Cardiac muscle cell (in vitro differentiated cells and primary cell): ENCODE results near the gene MAP1LC3B. TPM values are rescaled to one million over a fixed set of nuclear protein-coding genes. Genes with fewer than 3 reads are reported as not detected.
"Not testable (repeated sequence)": the region's sequence is repeated elsewhere in the genome, so short reads cannot be mapped to it uniquely, and the experiment has no call there.

Experiments used
- DNase-seq, 2 donors: peaks; one replicate each; pipeline versions ENCODE4 v3.0.0 to v3.0.0-alpha.2; 2010 to 2017; ENCODE audit warnings: low read depth in 1 of 2, low spot score in 1 of 2
- H3K27ac ChIP-seq: fragments of 200-600 bp; sonication (generic); 2 replicates; pipeline ENCODE4 v1.5.1; 2016
- H3K27me3 ChIP-seq: fragments of 200-600 bp; sonication (generic); 2 replicates; pipeline ENCODE4 v1.6.0; 2016; ENCODE audit warnings: control low read depth
- H3K36me3 ChIP-seq: fragments of 200-600 bp; sonication (generic); 2 replicates; pipeline ENCODE4 v1.5.1; 2016; ENCODE audit warnings: control low read depth
- H3K4me1 ChIP-seq: fragments of 200-600 bp; sonication (generic); 2 replicates; pipeline ENCODE4 v1.8.1; 2017; ENCODE audit warnings: low read depth, mild to moderate bottlenecking, mixed run types
- H3K4me3 ChIP-seq: fragments of 200-600 bp; sonication (generic); 2 replicates; pipeline ENCODE4 v1.5.1; 2016; ENCODE audit warnings: mild to moderate bottlenecking
- H3K9me3 ChIP-seq: fragments of 200-600 bp; sonication (generic); 2 replicates; pipeline ENCODE4 v1.5.1; 2017; ENCODE audit warnings: low read depth, mild to moderate bottlenecking, control low read depth
- polyA plus RNA-seq: library from polyadenylated mRNA; unstranded; fragments of >200 nt; fragmentation: Nextera tagmentation; extraction: Ambion mirVana; gene quantifications from 2 replicates; pipeline ENCODE4 v1.2.1, GENCODE V29; 2016
- total RNA-seq: library from RNA; depleted of rRNA; stranded (reverse); fragments of >200 nt; gene quantifications from 2 replicates; pipeline ENCODE4 v1.2.3, GENCODE V29; 2016
- TF ChIP-seq, protein P1 (sequence below): IDR thresholded peaks from 2 replicates; pipeline ENCODE4 v1.5.1; 2012; ENCODE audit warnings: low read depth, mild to moderate bottlenecking, low read length

The MAP1LC3B gene
- total and polyA plus RNA-seq, 2 experiments from 2014 or later = 37.7 to 164 TPM

DNA sequence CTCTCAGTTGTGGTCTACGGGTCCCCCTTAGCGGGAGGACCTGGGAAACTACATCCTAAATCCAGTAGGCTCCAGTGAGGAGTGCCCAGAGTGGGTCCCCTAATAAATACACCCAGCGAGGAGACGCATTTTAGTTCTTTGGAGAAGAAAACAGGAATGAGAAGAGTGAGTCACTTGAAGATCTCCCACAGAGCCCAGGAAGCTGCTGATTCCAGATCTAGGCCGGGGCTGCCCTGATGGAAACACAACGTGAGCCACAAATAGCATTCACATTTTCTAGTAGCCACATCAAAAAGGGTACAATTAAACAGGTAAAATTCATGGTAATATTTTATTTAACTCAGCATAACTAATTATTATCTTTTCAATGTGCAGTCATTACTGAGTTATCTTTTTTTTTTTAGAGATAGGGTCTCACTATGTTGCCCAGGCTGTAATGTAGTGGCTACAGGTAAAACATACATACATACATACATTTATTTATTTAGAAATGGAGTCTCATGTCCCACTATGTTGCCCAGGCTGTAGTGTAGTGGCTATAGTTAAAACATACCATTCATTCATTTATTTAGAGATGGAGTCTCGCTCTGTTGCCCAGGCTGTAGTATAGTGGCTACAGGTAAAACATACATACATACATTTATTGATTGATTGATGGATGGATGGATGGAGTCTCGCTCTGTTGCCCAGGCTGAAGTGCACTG is 30.1 kb upstream of the MAP1LC3B start:
- no peak for DNase-seq
- TF ChIP-seq, protein P1, sequence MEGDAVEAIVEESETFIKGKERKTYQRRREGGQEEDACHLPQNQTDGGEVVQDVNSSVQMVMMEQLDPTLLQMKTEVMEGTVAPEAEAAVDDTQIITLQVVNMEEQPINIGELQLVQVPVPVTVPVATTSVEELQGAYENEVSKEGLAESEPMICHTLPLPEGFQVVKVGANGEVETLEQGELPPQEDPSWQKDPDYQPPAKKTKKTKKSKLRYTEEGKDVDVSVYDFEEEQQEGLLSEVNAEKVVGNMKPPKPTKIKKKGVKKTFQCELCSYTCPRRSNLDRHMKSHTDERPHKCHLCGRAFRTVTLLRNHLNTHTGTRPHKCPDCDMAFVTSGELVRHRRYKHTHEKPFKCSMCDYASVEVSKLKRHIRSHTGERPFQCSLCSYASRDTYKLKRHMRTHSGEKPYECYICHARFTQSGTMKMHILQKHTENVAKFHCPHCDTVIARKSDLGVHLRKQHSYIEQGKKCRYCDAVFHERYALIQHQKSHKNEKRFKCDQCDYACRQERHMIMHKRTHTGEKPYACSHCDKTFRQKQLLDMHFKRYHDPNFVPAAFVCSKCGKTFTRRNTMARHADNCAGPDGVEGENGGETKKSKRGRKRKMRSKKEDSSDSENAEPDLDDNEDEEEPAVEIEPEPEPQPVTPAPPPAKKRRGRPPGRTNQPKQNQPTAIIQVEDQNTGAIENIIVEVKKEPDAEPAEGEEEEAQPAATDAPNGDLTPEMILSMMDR = no peak
- peaks cover 3% of the 10 kb centered on the region for H3K36me3 ChIP-seq

DNA sequence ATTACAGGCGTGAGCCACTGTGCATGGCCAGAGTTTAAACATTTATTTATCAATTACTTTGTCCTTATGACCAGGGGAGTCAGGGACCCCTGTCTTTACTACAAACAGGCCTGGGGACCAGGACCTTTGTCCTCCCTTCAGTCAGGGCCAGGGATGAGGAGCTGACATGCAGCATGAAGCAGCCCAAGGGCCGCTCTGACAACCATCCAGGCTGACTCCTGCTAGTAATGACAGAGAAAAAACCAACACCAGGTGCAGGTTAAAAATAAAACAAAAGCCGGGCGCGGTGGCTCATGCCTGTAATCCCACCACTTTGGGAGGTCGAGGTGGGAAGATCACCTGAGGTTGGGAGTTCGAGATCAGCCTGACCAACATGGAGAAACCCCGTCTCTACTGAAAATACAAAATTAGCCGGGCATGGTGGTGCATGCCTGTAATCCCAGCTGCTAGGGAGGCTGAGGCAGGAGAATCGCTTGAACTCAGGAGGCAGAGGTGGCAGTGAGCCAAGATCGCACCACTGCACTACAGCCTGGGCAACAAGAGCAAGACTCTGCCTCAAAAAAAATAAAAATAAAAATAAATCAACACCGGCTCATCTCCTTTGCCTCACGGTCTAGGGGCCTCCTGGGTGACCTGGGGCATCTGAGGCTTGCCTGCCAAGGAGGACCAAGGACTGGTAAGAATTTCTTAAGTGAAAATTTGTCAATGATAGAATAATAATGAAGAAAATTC is 29.1 kb upstream of the MAP1LC3B start:
- H3K27ac ChIP-seq = peak overlapping the region; percentile 34
- not testable (repeated sequence) for DNase-seq, H3K36me3 ChIP-seq

More for the DNA sequence above, 30.1 kb upstream of the MAP1LC3B start:
- H3K27ac ChIP-seq = no peak overlapping the region
- H3K4me3 ChIP-seq = no peak overlapping the region
- H3K4me1 ChIP-seq = peaks cover 11% of the 10 kb centered on the region
- H3K9me3 ChIP-seq = no peaks in the 10 kb centered on the region
- H3K27me3 ChIP-seq = no peaks in the 10 kb centered on the region

DNA sequence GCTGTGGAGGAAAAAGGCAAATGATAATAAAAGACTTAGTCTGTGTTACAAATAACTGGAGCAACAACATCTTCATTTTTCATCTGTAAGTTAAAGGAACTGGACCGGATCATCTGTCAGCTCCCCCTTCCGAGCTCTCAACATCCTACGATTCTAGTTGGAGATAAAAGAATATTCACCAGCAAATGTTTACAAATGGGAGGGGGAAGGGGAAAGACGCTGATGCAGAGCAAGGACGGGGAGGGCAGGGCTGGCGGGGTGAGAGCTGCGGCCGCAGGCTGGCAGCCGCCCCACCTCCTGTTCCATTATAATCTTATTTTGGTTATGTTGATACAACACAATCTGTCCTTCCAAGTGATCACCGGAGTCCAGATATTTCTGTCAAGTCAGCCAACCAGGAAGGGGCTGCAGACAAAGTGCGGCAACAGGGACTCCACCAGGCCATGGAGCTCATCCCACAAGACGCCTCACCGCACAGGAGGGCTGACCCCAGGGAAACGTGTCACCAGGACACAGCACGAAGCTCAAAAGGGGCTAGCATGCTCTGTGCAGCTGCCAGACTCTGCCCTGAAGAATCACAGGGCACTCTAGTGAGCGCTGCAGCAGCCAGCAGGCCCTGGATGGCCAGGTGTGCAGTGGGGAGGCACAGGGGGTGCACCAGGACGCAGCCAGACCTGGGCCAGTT is 28.2 kb upstream of the MAP1LC3B start:
- no peaks in the 10 kb centered on the region for H3K36me3 ChIP-seq
- H3K27ac ChIP-seq = peak overlapping the region; percentile 34
- TF ChIP-seq, protein P1 = no peak
- no peaks in the 10 kb centered on the region for H3K9me3 ChIP-seq
- H3K4me3 ChIP-seq = no peak overlapping the region
- no peaks in the 10 kb centered on the region for H3K27me3 ChIP-seq
- DNase-seq = no peak
- H3K4me1 ChIP-seq = peaks cover 11% of the 10 kb centered on the region

More for the DNA sequence above, 29.1 kb upstream of the MAP1LC3B start:
- not testable (repeated sequence) for H3K9me3 ChIP-seq, H3K27me3 ChIP-seq, H3K4me3 ChIP-seq
- peaks cover 11% of the 10 kb centered on the region for H3K4me1 ChIP-seq

DNA sequence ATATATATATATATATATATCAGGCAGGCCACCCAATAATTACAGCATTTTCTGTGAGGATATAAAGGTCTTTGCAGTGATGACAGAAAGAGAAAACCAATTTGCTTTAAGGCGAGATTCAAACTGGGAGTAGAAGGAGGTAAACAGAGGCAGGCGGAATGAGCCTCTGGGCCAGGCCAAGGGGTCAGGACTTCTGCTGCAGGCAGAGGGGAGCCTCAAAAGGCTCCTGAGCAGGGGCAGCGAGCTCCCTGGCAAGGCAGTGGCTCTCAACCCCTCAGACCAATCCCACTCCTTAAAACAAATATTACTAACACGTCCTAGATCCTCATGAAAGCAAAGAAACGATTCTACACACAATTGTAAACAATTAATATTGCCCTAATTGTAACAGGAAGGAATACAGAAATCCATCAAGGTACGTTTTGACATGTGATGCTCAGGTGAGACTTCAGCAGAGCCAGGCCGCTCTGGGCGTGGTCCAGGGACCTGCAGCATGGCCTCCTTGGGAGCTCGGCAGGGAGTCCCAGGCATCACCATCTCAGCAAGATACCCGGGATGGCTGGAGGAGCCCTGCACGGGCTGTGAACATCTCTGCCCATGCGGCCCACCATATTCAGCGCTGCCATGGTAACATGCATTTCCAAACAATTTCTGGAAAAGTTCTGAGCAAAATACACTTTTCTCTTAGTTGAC is 27.0 kb upstream of the MAP1LC3B start:
- DNase-seq = no peak
- Histone ChIP-seq H3K4me1 (peaks cover 11% of the 10 kb centered on the region), H3K4me3 (no peak overlapping the region), H3K27me3 (no peaks in the 10 kb centered on the region), H3K9me3 (no peaks in the 10 kb centered on the region), H3K36me3 (no peaks in the 10 kb centered on the region), H3K27ac (no peak overlapping the region)
- TF ChIP-seq, protein P1 = no peak

DNA sequence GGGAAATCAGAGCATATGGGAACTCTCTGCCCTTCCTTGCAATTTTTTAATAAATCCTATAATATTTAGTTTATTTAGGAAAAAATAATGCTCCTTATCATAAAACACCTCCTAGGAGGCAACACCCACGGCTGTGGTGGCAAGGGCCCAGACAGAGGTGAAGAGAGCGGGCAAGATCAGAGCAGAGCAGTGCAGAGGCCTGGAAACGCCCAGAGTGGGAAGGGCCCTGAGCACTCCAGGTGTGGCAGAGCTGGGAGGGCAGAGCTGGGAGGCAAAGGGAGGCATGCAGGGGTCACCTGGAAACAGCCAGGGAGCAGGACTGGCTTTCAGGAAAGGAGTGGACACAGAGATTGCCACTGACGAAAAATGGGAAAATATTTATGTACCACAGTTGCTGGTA is 25.8 kb upstream of the MAP1LC3B start:
- DNase-seq = no peak
- no peak overlapping the region for H3K4me3 ChIP-seq
- no peaks in the 10 kb centered on the region for H3K27me3 ChIP-seq
- no peak overlapping the region for H3K27ac ChIP-seq
- H3K9me3 ChIP-seq = no peaks in the 10 kb centered on the region
- H3K36me3 ChIP-seq = no peaks in the 10 kb centered on the region
- peaks cover 11% of the 10 kb centered on the region for H3K4me1 ChIP-seq
- TF ChIP-seq, protein P1 = no peak
